ENCODE results near the gene PIGH. TPM values are rescaled to one million over a fixed set of nuclear protein-coding genes. Genes with fewer than 3 reads are reported as not detected.
"Not testable (repeated sequence)": the region's sequence is repeated elsewhere in the genome, so short reads cannot be mapped to it uniquely, and the experiment has no call there.

Gene PIGH
- polyA plus RNA-seq, 2 of the 4 experiments (the other 2 are of a cell fraction) = 21.1 to 37.2 TPM

DNA sequence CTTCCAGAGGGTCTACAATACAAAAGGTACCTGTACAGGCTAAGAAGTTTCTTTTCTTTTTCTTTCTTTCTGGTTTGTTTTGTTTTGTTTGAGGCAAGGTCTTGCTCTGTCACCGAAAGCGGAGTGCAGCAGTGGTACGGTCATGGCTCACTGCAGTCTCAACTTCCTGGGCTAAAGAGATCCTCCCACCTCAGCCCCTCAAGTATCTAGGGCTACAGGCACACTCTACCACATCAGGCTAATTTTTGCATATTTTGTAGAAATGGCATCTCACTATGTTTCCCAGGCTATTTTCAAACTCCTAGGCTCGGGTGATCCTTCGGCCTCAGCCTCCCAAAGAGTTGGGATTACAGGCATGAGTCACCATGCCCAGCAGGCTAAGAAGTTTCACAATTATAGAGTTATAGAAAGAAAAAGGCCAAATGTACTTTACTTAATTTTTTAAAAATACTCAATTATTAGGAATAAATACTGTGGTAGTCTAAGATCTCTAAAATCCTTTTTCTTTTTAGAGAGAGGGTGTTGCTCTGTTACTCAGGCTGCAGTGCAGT lies 3.0 kb upstream of the PIGH start:
- H3K9me3 ChIP-seq = no peaks in the 10 kb centered on the region
- H3K4me2 ChIP-seq = no peak overlapping the region
- POLR2A ChIA-PET = interaction anchor here (1.0 kb wide), 1 partner anchor 17 kb away, joined by 3 read pairs; no protein-coding TSS in a partner anchor
- DNase-seq (ENCODE audit: low read depth in 1 of 2, low spot score in 1 of 2) (no peak), FAIRE-seq (no peak), ATAC-seq (no peak)
- TF ChIP-seq POLR2A (IDR thresholded peaks at IDR 0.05; ENCODE audit: low read length) (no peak), FOSB (CRISPR knock-in tag; IDR thresholded peaks at IDR 0.05) (no peak), MYC (IDR thresholded peaks at IDR 0.05; ENCODE audit: borderline replicate concordance, low read length) (no peak), RARB (CRISPR knock-in tag; IDR thresholded peaks at IDR 0.05) (no peak), CHD2 (IDR thresholded peaks at IDR 0.05; ENCODE audit: low read length, partially characterized antibody) (no peak), TFCP2L1 (CRISPR knock-in tag; IDR thresholded peaks at IDR 0.05) (no peak), FOSL2 (IDR thresholded peaks at IDR 0.05) (no peak), FOSL2 (CRISPR knock-in tag; IDR thresholded peaks at IDR 0.05) (0 out of 2 replicates have a peak, but pooled peaks have one; percentile 45)
- peaks cover 11% of the 10 kb centered on the region; the same call in 2 of the 3 replicates for H3K4me1 ChIP-seq
- no peak overlapping the region for H3K27ac ChIP-seq
- CTCF ChIA-PET = interaction anchor here (1.0 to 2.1 kb wide), 3 partner anchors 18 to 101 kb away, joined by 3 to 10 read pairs (median 5); no protein-coding TSS in a partner anchor
- WGBS (ENCODE audit: missing lambda C conversion rate) = 57% methylated on average over 5 of the region's 5 CpGs
- H3K4me3 ChIP-seq = no peak overlapping the region

DNA sequence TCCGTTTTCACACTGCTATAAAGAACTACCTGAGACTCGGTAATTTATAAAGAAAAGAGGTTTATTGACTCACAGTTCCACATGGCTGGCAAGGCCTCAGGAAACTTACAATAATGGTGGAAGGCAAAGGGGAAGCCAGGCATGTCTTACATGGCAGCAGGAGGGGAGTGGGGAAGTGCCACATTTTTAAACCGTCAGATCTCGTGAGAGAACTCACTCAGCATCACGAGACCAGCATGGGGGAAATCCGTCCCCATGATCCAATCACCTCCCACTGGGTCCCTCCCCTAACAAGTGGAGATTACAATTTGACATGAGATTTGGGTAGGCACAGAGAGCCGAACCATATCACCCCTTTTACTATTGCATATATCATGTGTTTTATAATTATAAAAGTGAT lies 2.0 kb upstream of the PIGH start:
- Histone ChIP-seq H3K27ac (no peak overlapping the region), H3K9me3 (no peaks in the 10 kb centered on the region), H3K4me2 (no peak overlapping the region), H3K4me3 (no peak overlapping the region), H3K4me1 (peaks cover 11% of the 10 kb centered on the region; the same call in 2 of the 3 replicates)
- WGBS (ENCODE audit: missing lambda C conversion rate) = 84% methylated on average over 7 of the region's 7 CpGs
- POLR2A ChIA-PET = interaction anchor here (1.0 kb wide), 1 partner anchor 16 kb away, joined by 3 read pairs; no protein-coding TSS in a partner anchor
- ATAC-seq (no peak), DNase-seq (ENCODE audit: low read depth in 1 of 2, low spot score in 1 of 2) (no peak), FAIRE-seq (no peak)
- TF ChIP-seq CHD4 (IDR thresholded peaks at IDR 0.05; ENCODE audit: borderline replicate concordance) = no peak
- TF ChIP-seq MAFK (IDR thresholded peaks at IDR 0.05; ENCODE audit: partially characterized antibody) = no peak
- TF ChIP-seq RCOR1 (IDR thresholded peaks at IDR 0.05; ENCODE audit: low read depth, low read length) = no peak
- no peak for TF ChIP-seq CEBPB (IDR thresholded peaks at IDR 0.05)
- no peak for TF ChIP-seq NFE2L2 (conservative IDR thresholded peaks at IDR 0.05; ENCODE audit: low read length)
- no peak for TF ChIP-seq NPAS2 (CRISPR knock-in tag; IDR thresholded peaks at IDR 0.05; ENCODE audit: borderline replicate concordance)
- TF ChIP-seq JUN (IDR thresholded peaks at IDR 0.05) = no peak
- no peak for TF ChIP-seq HDAC2 (IDR thresholded peaks at IDR 0.05)
- no peak for TF ChIP-seq ESRRA (IDR thresholded peaks at IDR 0.05; ENCODE audit: borderline replicate concordance, low read length)
- TF ChIP-seq HOXB5 (CRISPR knock-in tag; IDR thresholded peaks at IDR 0.05) = no peak
- TF ChIP-seq EP300 (IDR thresholded peaks at IDR 0.05) = no peak
- TF ChIP-seq CBX8 (IDR thresholded peaks at IDR 0.05) = no peak
- TF ChIP-seq, protein P1, sequence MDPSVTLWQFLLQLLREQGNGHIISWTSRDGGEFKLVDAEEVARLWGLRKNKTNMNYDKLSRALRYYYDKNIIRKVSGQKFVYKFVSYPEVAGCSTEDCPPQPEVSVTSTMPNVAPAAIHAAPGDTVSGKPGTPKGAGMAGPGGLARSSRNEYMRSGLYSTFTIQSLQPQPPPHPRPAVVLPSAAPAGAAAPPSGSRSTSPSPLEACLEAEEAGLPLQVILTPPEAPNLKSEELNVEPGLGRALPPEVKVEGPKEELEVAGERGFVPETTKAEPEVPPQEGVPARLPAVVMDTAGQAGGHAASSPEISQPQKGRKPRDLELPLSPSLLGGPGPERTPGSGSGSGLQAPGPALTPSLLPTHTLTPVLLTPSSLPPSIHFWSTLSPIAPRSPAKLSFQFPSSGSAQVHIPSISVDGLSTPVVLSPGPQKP (IDR thresholded peaks at IDR 0.05; ENCODE audit: low read depth, low read length) = no peak
- TF ChIP-seq KDM1A (IDR thresholded peaks at IDR 0.05; ENCODE audit: low read depth) = no peak
- no peak for TF ChIP-seq RARB (CRISPR knock-in tag; IDR thresholded peaks at IDR 0.05)
- TF ChIP-seq FOSL2 (IDR thresholded peaks at IDR 0.05) = no peak
- no peak for TF ChIP-seq FOSL2 (CRISPR knock-in tag; IDR thresholded peaks at IDR 0.05)
- CTCF ChIA-PET = interaction anchor here (1.0 to 2.7 kb wide), 3 partner anchors 64 to 102 kb away, joined by 3 to 11 read pairs (median 7); no protein-coding TSS in a partner anchor

DNA sequence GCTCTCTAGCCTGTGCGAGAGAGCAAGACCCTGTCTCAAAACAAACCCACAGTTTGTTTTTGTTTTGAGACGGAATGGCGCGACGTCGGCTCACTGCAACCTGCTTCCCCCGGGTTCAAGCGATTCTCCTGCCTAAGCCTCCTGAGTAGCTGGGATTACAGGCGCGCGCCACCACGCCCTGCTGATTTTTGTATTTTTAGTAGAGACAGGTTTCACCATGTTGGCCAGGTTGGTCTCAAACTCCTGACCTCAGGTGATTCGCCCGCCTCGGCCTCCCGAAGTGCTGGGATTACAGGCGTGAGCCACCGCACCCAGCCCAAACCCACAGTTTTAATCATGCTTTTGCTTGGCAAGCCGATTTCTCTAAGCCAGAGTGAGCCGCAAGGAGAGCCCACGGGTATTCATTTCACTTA lies 500 bp upstream of the PIGH start:
- H3K9me3 ChIP-seq; DNase-seq (ENCODE audit: low read depth in 1 of 2, low spot score in 1 of 2); ATAC-seq; FAIRE-seq: not testable (repeated sequence)
- Histone ChIP-seq H3K4me3 (peak overlapping the region; percentile 86), H3K4me2 (peak overlapping the region; percentile 97), H3K27ac (peak overlapping the region; percentile 86 to 89), H3K4me1 (peaks cover 11% of the 10 kb centered on the region; the same call in 2 of the 3 replicates)
- CTCF ChIA-PET = interaction anchor here (0.6 to 2.7 kb wide), 23 partner anchors 8 to 106 kb away, joined by 3 to 25 read pairs (median 5); partner anchors contain the start of genes PLEKHH1 and RDH12
- 92% methylated on average over 21 of the region's 21 CpGs for WGBS (ENCODE audit: missing lambda C conversion rate)
- POLR2A ChIA-PET = interaction anchor here (0.6 to 1.5 kb wide), 9 partner anchors 9 to 241 kb away, joined by 3 to 7 read pairs (median 5); partner anchors contain the start of genes ATP6V1D, EIF2S1 and RDH11
